Measurements from ENCODE around the gene RAMACL.

- TF ChIP-seq CTCF (IDR thresholded peaks at IDR 0.05; ENCODE audit: low read depth, low read length, missing input control) (no peak), REST (IDR thresholded peaks at IDR 0.05) (no peak), RAD21 (IDR thresholded peaks at IDR 0.05) (no peak), MAX (IDR thresholded peaks at IDR 0.05) (no peak), YY1 (IDR thresholded peaks at IDR 0.05) (no peak), EGR1 (IDR thresholded peaks at IDR 0.05; ENCODE audit: low read depth in 2 of 2) (no peak), RXRA (IDR thresholded peaks at IDR 0.05) (no peak)
Observed at GRCh38 chr6:166592821-166593220, 6.3 kb upstream of the RAMACL start.
